WTC11 (cell line): ENCODE results near the gene C1QL2. TPM values are rescaled to one million over a fixed set of nuclear protein-coding genes. Genes with fewer than 3 reads are reported as not detected.

Experiments
- ATAC-seq: fragments of 200-7000 bp; cut with Tn5 transposase; 2 replicates; pipeline ENCODE4 v1.10.0; 2021; ENCODE audit warnings: mild to moderate bottlenecking, moderate library complexity
- CTCF ChIA-PET: fragments of 300-600 bp; sonication (Branson Sonifier 250); formaldehyde crosslinking; loops from one replicate; lab custom pipeline; 2021; ENCODE audit warnings: antibody characterized with exemption; lab: Charles Lee
- POLR2A ChIA-PET: fragments of 350-600 bp; sonication (Branson Sonifier 250); formaldehyde crosslinking; loops from one replicate; lab custom pipeline; 2021; ENCODE audit warnings: antibody characterized with exemption; lab: Charles Lee
- DNase-seq: peaks from one replicate; pipeline ENCODE4 v3.0.0; 2021; ENCODE audit warnings: low spot score
- H3K27ac Mint-ChIP-seq: 2 replicates; pipeline ENCODE4 v1.8.0; 2021; ENCODE audit warnings: mixed read lengths
- H3K27me3 Mint-ChIP-seq: 2 replicates; pipeline ENCODE4 v1.8.0; 2021; ENCODE audit warnings: low read depth, mild to moderate bottlenecking, moderate library complexity, mixed read lengths
- H3K36me3 Mint-ChIP-seq: 2 replicates; pipeline ENCODE4 v1.8.0; 2021; ENCODE audit warnings: mixed read lengths
- H3K4me1 Mint-ChIP-seq: 2 replicates; pipeline ENCODE4 v1.8.0; 2022; ENCODE audit warnings: mixed read lengths
- H3K4me3 Mint-ChIP-seq: 2 replicates; pipeline ENCODE4 v1.8.0; 2021; ENCODE audit warnings: mild to moderate bottlenecking, moderate library complexity, mixed read lengths
- H3K9me3 Mint-ChIP-seq: 2 replicates; pipeline ENCODE4 v1.8.0; 2021; ENCODE audit warnings: mixed read lengths
- ETV6 ChIP-seq: sonication (generic); formaldehyde crosslinking; IDR thresholded peaks from 2 replicates; pipeline ENCODE4 v1.8.1; 2022; ENCODE audit warnings: mild to moderate bottlenecking, missing genetic modification reagents
- FOXK1 ChIP-seq: sonication (generic); formaldehyde crosslinking; IDR thresholded peaks from 2 replicates; pipeline ENCODE4 v1.8.0; 2022; ENCODE audit warnings: mild to moderate bottlenecking, moderate library complexity, missing genetic modification reagents
- GTF2I ChIP-seq: fragments of 250-450 bp; sonication (Bioruptor Pico); conservative IDR thresholded peaks from 2 replicates; pipeline ENCODE4 v1.4.0; 2021; ENCODE audit warnings: mild to moderate bottlenecking
- HMGA2 ChIP-seq: fragments of 250-450 bp; sonication (Bioruptor Pico); IDR thresholded peaks from 2 replicates; pipeline ENCODE4 v1.4.0; 2021; ENCODE audit warnings: mild to moderate bottlenecking, moderate library complexity
- NFATC4 ChIP-seq: fragments of 250-450 bp; sonication (Bioruptor Pico); IDR thresholded peaks from 2 replicates; pipeline ENCODE4 v1.9.0; 2021; ENCODE audit warnings: mild to moderate bottlenecking
- NR1H2 ChIP-seq: sonication (generic); formaldehyde crosslinking; IDR thresholded peaks from 2 replicates; pipeline ENCODE4 v1.9.0; 2021; ENCODE audit warnings: mild to moderate bottlenecking, moderate library complexity, missing genetic modification reagents
- OVOL2 ChIP-seq: fragments of 250-450 bp; sonication (Bioruptor Pico); IDR thresholded peaks from 2 replicates; pipeline ENCODE4 v1.9.0; 2021; ENCODE audit warnings: mild to moderate bottlenecking, borderline replicate concordance
- RELA ChIP-seq: sonication (generic); formaldehyde crosslinking; IDR thresholded peaks from 2 replicates; pipeline ENCODE4 v1.8.1; 2022; ENCODE audit warnings: missing genetic modification reagents, mild to moderate bottlenecking, borderline replicate concordance
- RORB ChIP-seq: fragments of 250-450 bp; sonication (Bioruptor Pico); IDR thresholded peaks from 2 replicates; pipeline ENCODE4 v1.9.0; 2021; ENCODE audit warnings: mild to moderate bottlenecking
- SP1 ChIP-seq: sonication (generic); formaldehyde crosslinking; conservative IDR thresholded peaks from 2 replicates; pipeline ENCODE4 v1.8.1; 2022; ENCODE audit warnings: missing genetic modification reagents
- TEAD1 ChIP-seq: sonication (generic); formaldehyde crosslinking; IDR thresholded peaks from 2 replicates; pipeline ENCODE4 v1.8.0; 2022; ENCODE audit warnings: mild to moderate bottlenecking, missing genetic modification reagents
- TP53 ChIP-seq: sonication (generic); formaldehyde crosslinking; IDR thresholded peaks from 2 replicates; pipeline ENCODE4 v1.8.1; 2023; ENCODE audit warnings: mild to moderate bottlenecking, missing genetic modification reagents
- total RNA-seq: library from RNA; stranded (reverse); gene quantifications from 3 replicates; pipeline ENCODE4 v1.2.3, GENCODE V29; 2021
- TF ChIP-seq, protein P1 (sequence below): sonication (generic); formaldehyde crosslinking; IDR thresholded peaks from 2 replicates; pipeline ENCODE4 v1.8.1; 2023; ENCODE audit warnings: mild to moderate bottlenecking, missing genetic modification reagents
- TF ChIP-seq, protein P2 (sequence below): sonication (generic); formaldehyde crosslinking; IDR thresholded peaks from 2 replicates; pipeline ENCODE4 v1.8.0; 2023; ENCODE audit warnings: missing genetic modification reagents
- TF ChIP-seq, protein P3 (sequence below): fragments of 200-600 bp; IDR thresholded peaks from 2 replicates; pipeline ENCODE4 v1.8.0; 2022; ENCODE audit warnings: antibody characterized with exemption
- TF ChIP-seq, protein P4 (sequence below): sonication (generic); formaldehyde crosslinking; IDR thresholded peaks from 2 replicates; pipeline ENCODE4 v1.8.1; 2022; ENCODE audit warnings: low read depth, mild to moderate bottlenecking, moderate library complexity, missing genetic modification reagents, borderline replicate concordance
- TF ChIP-seq, protein P5 (sequence below): fragments of 250-450 bp; sonication (Bioruptor Pico); IDR thresholded peaks from 2 replicates; pipeline ENCODE4 v1.8.0; 2021; ENCODE audit warnings: mild to moderate bottlenecking
- TF ChIP-seq, protein P6 (sequence below): sonication (generic); formaldehyde crosslinking; IDR thresholded peaks from 2 replicates; pipeline ENCODE4 v1.8.0; 2022; ENCODE audit warnings: mild to moderate bottlenecking, missing genetic modification reagents
- TF ChIP-seq, protein P7 (sequence below): sonication (generic); formaldehyde crosslinking; IDR thresholded peaks from 2 replicates; pipeline ENCODE4 v1.8.1; 2022; ENCODE audit warnings: mild to moderate bottlenecking, missing genetic modification reagents, moderate library complexity, borderline replicate concordance
- TF ChIP-seq, protein P8 (sequence below): fragments of 250-450 bp; sonication (Bioruptor Pico); IDR thresholded peaks from 2 replicates; pipeline ENCODE4 v1.9.0; 2021; ENCODE audit warnings: mild to moderate bottlenecking

Gene C1QL2
- total RNA-seq, 1 experiment from 2014 or later, result 1.0 TPM

DNA sequence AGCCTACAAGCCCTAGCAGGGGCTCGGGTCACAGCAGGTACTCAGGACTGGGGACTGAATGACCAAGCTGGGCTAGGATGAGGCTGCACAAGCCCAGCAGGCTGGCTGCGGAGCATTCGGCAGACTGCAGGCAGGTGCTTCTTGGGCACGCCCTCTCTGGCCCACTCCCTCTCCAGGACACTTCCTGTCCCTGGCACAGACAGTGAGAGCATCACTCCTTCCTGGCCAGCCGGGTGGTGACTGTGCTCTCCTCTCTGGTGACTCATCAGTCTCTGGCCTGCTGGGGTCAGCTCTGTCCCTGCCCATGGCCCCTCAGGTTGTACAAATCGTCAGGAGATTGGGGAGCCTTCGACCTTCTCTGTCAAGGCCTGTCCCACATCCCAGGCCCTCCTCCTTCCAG lies 22.5 kb downstream of the C1QL2 start:
- peak; percentile 74 for ATAC-seq

More for the DNA sequence above, 22.5 kb downstream of the C1QL2 start:
- TF ChIP-seq, protein P1, sequence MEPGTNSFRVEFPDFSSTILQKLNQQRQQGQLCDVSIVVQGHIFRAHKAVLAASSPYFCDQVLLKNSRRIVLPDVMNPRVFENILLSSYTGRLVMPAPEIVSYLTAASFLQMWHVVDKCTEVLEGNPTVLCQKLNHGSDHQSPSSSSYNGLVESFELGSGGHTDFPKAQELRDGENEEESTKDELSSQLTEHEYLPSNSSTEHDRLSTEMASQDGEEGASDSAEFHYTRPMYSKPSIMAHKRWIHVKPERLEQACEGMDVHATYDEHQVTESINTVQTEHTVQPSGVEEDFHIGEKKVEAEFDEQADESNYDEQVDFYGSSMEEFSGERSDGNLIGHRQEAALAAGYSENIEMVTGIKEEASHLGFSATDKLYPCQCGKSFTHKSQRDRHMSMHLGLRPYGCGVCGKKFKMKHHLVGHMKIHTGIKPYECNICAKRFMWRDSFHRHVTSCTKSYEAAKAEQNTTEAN (CRISPR knock-in tag), result no peak
- no peak for TF ChIP-seq SP1 (CRISPR knock-in tag)
- TF ChIP-seq, protein P2, sequence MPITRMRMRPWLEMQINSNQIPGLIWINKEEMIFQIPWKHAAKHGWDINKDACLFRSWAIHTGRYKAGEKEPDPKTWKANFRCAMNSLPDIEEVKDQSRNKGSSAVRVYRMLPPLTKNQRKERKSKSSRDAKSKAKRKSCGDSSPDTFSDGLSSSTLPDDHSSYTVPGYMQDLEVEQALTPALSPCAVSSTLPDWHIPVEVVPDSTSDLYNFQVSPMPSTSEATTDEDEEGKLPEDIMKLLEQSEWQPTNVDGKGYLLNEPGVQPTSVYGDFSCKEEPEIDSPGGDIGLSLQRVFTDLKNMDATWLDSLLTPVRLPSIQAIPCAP, result no peak
- TF ChIP-seq RELA (CRISPR knock-in tag), result no peak
- TF ChIP-seq, protein P3, sequence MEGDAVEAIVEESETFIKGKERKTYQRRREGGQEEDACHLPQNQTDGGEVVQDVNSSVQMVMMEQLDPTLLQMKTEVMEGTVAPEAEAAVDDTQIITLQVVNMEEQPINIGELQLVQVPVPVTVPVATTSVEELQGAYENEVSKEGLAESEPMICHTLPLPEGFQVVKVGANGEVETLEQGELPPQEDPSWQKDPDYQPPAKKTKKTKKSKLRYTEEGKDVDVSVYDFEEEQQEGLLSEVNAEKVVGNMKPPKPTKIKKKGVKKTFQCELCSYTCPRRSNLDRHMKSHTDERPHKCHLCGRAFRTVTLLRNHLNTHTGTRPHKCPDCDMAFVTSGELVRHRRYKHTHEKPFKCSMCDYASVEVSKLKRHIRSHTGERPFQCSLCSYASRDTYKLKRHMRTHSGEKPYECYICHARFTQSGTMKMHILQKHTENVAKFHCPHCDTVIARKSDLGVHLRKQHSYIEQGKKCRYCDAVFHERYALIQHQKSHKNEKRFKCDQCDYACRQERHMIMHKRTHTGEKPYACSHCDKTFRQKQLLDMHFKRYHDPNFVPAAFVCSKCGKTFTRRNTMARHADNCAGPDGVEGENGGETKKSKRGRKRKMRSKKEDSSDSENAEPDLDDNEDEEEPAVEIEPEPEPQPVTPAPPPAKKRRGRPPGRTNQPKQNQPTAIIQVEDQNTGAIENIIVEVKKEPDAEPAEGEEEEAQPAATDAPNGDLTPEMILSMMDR, result no peak
- TF ChIP-seq, protein P4, sequence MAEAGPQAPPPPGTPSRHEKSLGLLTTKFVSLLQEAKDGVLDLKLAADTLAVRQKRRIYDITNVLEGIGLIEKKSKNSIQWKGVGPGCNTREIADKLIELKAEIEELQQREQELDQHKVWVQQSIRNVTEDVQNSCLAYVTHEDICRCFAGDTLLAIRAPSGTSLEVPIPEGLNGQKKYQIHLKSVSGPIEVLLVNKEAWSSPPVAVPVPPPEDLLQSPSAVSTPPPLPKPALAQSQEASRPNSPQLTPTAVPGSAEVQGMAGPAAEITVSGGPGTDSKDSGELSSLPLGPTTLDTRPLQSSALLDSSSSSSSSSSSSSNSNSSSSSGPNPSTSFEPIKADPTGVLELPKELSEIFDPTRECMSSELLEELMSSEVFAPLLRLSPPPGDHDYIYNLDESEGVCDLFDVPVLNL, result no peak
- no peak for TF ChIP-seq TP53 (CRISPR knock-in tag)
- no peak for TF ChIP-seq NFATC4
- TF ChIP-seq OVOL2 (CRISPR knock-in tag), result no peak
- no peak for TF ChIP-seq NR1H2
- no peak for TF ChIP-seq GTF2I (CRISPR knock-in tag)
- TF ChIP-seq RORB (CRISPR knock-in tag), result no peak
- TF ChIP-seq FOXK1 (CRISPR knock-in tag), result no peak
- TF ChIP-seq HMGA2 (CRISPR knock-in tag), result no peak
- TF ChIP-seq, protein P5, sequence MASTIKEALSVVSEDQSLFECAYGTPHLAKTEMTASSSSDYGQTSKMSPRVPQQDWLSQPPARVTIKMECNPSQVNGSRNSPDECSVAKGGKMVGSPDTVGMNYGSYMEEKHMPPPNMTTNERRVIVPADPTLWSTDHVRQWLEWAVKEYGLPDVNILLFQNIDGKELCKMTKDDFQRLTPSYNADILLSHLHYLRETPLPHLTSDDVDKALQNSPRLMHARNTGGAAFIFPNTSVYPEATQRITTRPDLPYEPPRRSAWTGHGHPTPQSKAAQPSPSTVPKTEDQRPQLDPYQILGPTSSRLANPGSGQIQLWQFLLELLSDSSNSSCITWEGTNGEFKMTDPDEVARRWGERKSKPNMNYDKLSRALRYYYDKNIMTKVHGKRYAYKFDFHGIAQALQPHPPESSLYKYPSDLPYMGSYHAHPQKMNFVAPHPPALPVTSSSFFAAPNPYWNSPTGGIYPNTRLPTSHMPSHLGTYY (CRISPR knock-in tag), result no peak
- no peak for TF ChIP-seq ETV6 (CRISPR knock-in tag)
- TF ChIP-seq TEAD1 (CRISPR knock-in tag), result no peak
- TF ChIP-seq, protein P6, sequence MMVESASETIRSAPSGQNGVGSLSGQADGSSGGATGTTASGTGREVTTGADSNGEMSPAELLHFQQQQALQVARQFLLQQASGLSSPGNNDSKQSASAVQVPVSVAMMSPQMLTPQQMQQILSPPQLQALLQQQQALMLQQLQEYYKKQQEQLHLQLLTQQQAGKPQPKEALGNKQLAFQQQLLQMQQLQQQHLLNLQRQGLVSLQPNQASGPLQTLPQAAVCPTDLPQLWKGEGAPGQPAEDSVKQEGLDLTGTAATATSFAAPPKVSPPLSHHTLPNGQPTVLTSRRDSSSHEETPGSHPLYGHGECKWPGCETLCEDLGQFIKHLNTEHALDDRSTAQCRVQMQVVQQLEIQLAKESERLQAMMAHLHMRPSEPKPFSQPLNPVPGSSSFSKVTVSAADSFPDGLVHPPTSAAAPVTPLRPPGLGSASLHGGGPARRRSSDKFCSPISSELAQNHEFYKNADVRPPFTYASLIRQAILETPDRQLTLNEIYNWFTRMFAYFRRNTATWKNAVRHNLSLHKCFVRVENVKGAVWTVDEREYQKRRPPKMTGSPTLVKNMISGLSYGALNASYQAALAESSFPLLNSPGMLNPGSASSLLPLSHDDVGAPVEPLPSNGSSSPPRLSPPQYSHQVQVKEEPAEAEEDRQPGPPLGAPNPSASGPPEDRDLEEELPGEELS (CRISPR knock-in tag), result no peak
- TF ChIP-seq, protein P7, sequence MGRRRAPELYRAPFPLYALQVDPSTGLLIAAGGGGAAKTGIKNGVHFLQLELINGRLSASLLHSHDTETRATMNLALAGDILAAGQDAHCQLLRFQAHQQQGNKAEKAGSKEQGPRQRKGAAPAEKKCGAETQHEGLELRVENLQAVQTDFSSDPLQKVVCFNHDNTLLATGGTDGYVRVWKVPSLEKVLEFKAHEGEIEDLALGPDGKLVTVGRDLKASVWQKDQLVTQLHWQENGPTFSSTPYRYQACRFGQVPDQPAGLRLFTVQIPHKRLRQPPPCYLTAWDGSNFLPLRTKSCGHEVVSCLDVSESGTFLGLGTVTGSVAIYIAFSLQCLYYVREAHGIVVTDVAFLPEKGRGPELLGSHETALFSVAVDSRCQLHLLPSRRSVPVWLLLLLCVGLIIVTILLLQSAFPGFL (CRISPR knock-in tag), result no peak
- TF ChIP-seq, protein P8, sequence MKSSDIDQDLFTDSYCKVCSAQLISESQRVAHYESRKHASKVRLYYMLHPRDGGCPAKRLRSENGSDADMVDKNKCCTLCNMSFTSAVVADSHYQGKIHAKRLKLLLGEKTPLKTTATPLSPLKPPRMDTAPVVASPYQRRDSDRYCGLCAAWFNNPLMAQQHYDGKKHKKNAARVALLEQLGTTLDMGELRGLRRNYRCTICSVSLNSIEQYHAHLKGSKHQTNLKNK (CRISPR knock-in tag), result no peak
- H3K4me1 Mint-ChIP-seq, result peaks cover 17% of the 10 kb centered on the region
- H3K27me3 Mint-ChIP-seq, result peaks cover 9% of the 10 kb centered on the region
- H3K36me3 Mint-ChIP-seq, result no peaks in the 10 kb centered on the region
- H3K27ac Mint-ChIP-seq, result no peak overlapping the region
- ChIA-PET POLR2A (no interaction called here), CTCF (interaction anchor here (2.5 kb wide), 1 partner anchor 9 kb away, joined by 17 read pairs; no protein-coding TSS in a partner anchor)
- no peak overlapping the region for H3K4me3 Mint-ChIP-seq
- no peaks in the 10 kb centered on the region for H3K9me3 Mint-ChIP-seq
- DNase-seq, result no peak
